HG02642 (cell line): ENCODE measurements around the gene AFDN.

Experiments used
- ATAC-seq: cut with Tn5 transposase; IDR thresholded peaks from one replicate; pipeline ENCODE4 v1.9.1; 2021; ENCODE audit warnings: mild to moderate bottlenecking; ENCODE audit not compliant: unreplicated experiment, poor library complexity

AFDN gene

GRCh38 chr6:167815296-167815980 lies 11.3 kb upstream of the AFDN start:
- ATAC-seq: no peak

- no peak for ATAC-seq
Measured at GRCh38 chr6:167817016-167817415, 9.7 kb upstream of the AFDN start.

- no peak for ATAC-seq
Measured at GRCh38 chr6:167817729-167818128, 9.0 kb upstream of the AFDN start.

GRCh38 chr6:167819576-167819975 lies 7.1 kb upstream of the AFDN start:
- no peak for ATAC-seq

- ATAC-seq: no peak
Measured at GRCh38 chr6:167820681-167821080, 6.0 kb upstream of the AFDN start.

GRCh38 chr6:167824591-167825331 lies 1.9 kb upstream of the AFDN start:
- ATAC-seq: no peak

- ATAC-seq: no peak
Measured at GRCh38 chr6:167825332-167826229, 1.1 kb upstream of the AFDN start.

GRCh38 chr6:167826230-167826895 lies 348 bp upstream of the AFDN start:
- peak; percentile 79 for ATAC-seq

GRCh38 chr6:167827583-167828324 lies 1.0 kb downstream of the AFDN start:
- ATAC-seq: peak; percentile 43

GRCh38 chr6:167828325-167828956 lies 1.7 kb downstream of the AFDN start:
- ATAC-seq: no peak

GRCh38 chr6:167829513-167829912 lies 2.8 kb downstream of the AFDN start:
- no peak for ATAC-seq

- ATAC-seq: no peak
Measured at GRCh38 chr6:167831281-167831828, 4.6 kb downstream of the AFDN start.

- ATAC-seq: peak; percentile 36
Measured at GRCh38 chr6:167832497-167833395, 6.0 kb downstream of the AFDN start.

- ATAC-seq: peak; percentile 27
Measured at GRCh38 chr6:167833396-167833763, 6.7 kb downstream of the AFDN start.

- no peak for ATAC-seq
Measured at GRCh38 chr6:167835260-167835659, 8.5 kb downstream of the AFDN start.

GRCh38 chr6:167836721-167837120 lies 10.0 kb downstream of the AFDN start:
- no peak for ATAC-seq

GRCh38 chr6:167838207-167838748 lies 11.6 kb downstream of the AFDN start:
- ATAC-seq: no peak

GRCh38 chr6:167839343-167839742 lies 12.6 kb downstream of the AFDN start:
- ATAC-seq: no peak
